Osteoblast (primary cell): ENCODE data around the gene NPDC1. TPM values are rescaled to one million over a fixed set of nuclear protein-coding genes. Genes with fewer than 3 reads are reported as not detected.
A peak's percentile ranks its signal among the peaks of the same experiment; 100 is the strongest.

ENCODE experiments used
- DNase-seq: peaks from one replicate; pipeline ENCODE4 v3.0.0; 2011; ENCODE audit warnings: low spot score, mixed read lengths; ENCODE audit not compliant: insufficient read length; ENCODE audit errors: missing footprints
- H2AFZ ChIP-seq: 2 replicates; pipeline ENCODE4 v1.6.0; 2011; ENCODE audit warnings: mild to moderate bottlenecking, low read length
- H3K27ac ChIP-seq: 2 replicates; pipeline ENCODE4 v1.5.1; 2011; ENCODE audit warnings: mild to moderate bottlenecking, low read depth, low read length, moderate library complexity
- H3K27me3 ChIP-seq: 2 replicates; pipeline ENCODE4 v1.6.0; 2012; ENCODE audit warnings: mild to moderate bottlenecking, control low read depth, inconsistent platforms, low read length, moderate library complexity; ENCODE audit not compliant: insufficient read depth
- H3K36me3 ChIP-seq: 2 replicates; pipeline ENCODE4 v1.5.1; 2011; ENCODE audit warnings: mild to moderate bottlenecking, low read length, control low read depth, moderate library complexity; ENCODE audit not compliant: insufficient read depth
- H3K4me1 ChIP-seq: 2 replicates; pipeline ENCODE4 v1.5.1; 2011; ENCODE audit warnings: mild to moderate bottlenecking, low read length, control low read depth, moderate library complexity; ENCODE audit not compliant: insufficient read depth
- H3K4me2 ChIP-seq: 2 replicates; pipeline ENCODE4 v1.6.0; 2011; ENCODE audit warnings: mild to moderate bottlenecking, low read length; ENCODE audit not compliant: insufficient read depth
- H3K4me3 ChIP-seq: fragments of 200-600 bp; sonication (generic); 3 replicates; pipeline ENCODE4 v1.5.1; 2012; ENCODE audit warnings: mild to moderate bottlenecking, low read length, inconsistent platforms; ENCODE audit not compliant: insufficient read depth
- H3K79me2 ChIP-seq: 2 replicates; pipeline ENCODE4 v1.6.0; 2012; ENCODE audit warnings: mild to moderate bottlenecking, low read length, control low read depth, inconsistent platforms; ENCODE audit not compliant: insufficient read depth
- H3K9me3 ChIP-seq: 2 replicates; pipeline ENCODE4 v1.5.1; 2011; ENCODE audit warnings: low read depth, low read length, control low read depth
- H4K20me1 ChIP-seq: 2 replicates; pipeline ENCODE4 v1.6.0; 2012; ENCODE audit warnings: mild to moderate bottlenecking, low read length, control low read depth; ENCODE audit not compliant: insufficient read depth
- CTCF ChIP-seq: IDR thresholded peaks from 2 replicates; pipeline ENCODE4 v1.5.1; 2011; ENCODE audit warnings: mild to moderate bottlenecking, low read depth, low read length, moderate library complexity; ENCODE audit errors: extremely low read depth
- total RNA-seq: library from RNA; depleted of rRNA; stranded (reverse); fragments of >200 nt; gene quantifications from 2 replicates; pipeline ENCODE4 v1.2.3, GENCODE V29; 2012

Gene NPDC1, protein sequence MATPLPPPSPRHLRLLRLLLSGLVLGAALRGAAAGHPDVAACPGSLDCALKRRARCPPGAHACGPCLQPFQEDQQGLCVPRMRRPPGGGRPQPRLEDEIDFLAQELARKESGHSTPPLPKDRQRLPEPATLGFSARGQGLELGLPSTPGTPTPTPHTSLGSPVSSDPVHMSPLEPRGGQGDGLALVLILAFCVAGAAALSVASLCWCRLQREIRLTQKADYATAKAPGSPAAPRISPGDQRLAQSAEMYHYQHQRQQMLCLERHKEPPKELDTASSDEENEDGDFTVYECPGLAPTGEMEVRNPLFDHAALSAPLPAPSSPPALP
- total RNA-seq = 10.0 and 10.1 TPM in 2 replicates

GRCh38 chr9:137046088-137046787 lies at the start of gene NPDC1:
TSS of gene NPDC1 (minus strand) at chr9:137046177. CDS start at chr9:137045989, 188 bp downstream.
- H3K27me3 ChIP-seq = peaks cover 31% of the 10 kb centered on the region

DNA sequence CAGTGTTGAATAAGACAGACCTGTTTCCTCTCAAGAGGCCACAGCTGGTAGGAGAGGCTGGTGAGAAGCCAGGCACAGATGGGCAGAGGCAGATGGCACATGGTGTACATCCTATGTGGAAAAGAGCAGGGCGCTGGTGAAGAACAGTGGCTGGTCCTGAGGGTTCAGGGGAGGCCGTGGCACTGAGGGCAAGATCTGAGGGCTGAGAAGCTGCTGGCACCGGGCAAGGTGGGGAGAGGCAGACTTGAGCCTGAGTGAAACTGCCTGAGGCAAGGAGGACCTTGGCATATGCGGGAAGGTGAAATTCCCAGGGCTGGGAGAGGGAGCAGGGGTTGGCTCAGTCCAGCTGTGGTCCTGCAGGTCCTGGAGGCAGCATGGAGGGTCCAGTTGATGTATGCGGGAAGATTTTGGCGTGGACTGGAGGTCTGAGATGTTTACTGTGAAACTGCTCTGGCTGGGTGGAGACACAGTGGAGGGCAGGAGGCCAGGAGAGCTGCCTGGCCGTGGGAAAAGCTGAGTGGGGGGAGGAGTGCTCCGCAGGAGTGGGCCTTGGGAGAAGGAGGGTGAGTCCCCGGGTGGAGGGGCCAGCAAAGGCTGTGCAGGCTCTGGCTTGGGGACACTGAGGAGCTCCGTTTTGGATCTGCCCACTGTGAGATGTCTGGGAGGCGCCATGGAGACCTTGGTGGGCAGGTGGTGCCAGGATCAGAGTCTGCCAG lies 43.4 kb upstream of the NPDC1 start:
- Histone ChIP-seq H3K4me3 (no peak overlapping the region), H3K4me2 (no peak overlapping the region), H3K79me2 (peaks cover 26% of the 10 kb centered on the region), H3K27me3 (no peaks in the 10 kb centered on the region), H4K20me1 (peaks cover 5% of the 10 kb centered on the region), H3K36me3 (peaks cover 23% of the 10 kb centered on the region), H3K27ac (no peak overlapping the region), H3K9me3 (no peaks in the 10 kb centered on the region), H2AFZ (no peak overlapping the region), H3K4me1 (peaks cover 25% of the 10 kb centered on the region)
- TF ChIP-seq CTCF = no peak
- peak; percentile 21 for DNase-seq

More at GRCh38 chr9:137046088-137046787, at the start of gene NPDC1:
- DNase-seq = peak; percentile 100
- Histone ChIP-seq H3K4me2 (peak within 1 kb of the TSS; percentile 93), H3K36me3 (no peaks in the 10 kb centered on the region), H3K9me3 (no peaks in the 10 kb centered on the region), H3K4me3 (peak within 1 kb of the TSS; percentile 83), H3K4me1 (peaks cover 15% of the 10 kb centered on the region), H3K79me2 (peaks cover 30% of the 10 kb centered on the region), H3K27ac (no peak within 1 kb of the TSS), H4K20me1 (peaks cover 36% of the 10 kb centered on the region), H2AFZ (peak within 1 kb of the TSS; percentile 89)
- peak; percentile 75 for TF ChIP-seq CTCF

- Histone ChIP-seq H3K27me3 (no peaks in the 10 kb centered on the region), H3K4me1 (peaks cover 36% of the 10 kb centered on the region), H3K9me3 (no peaks in the 10 kb centered on the region), H4K20me1 (peaks cover 5% of the 10 kb centered on the region), H3K36me3 (peaks cover 23% of the 10 kb centered on the region), H2AFZ (no peak overlapping the region), H3K4me2 (peak overlapping the region; percentile 98), H3K79me2 (peaks cover 26% of the 10 kb centered on the region), H3K4me3 (no peak overlapping the region), H3K27ac (no peak overlapping the region)
- DNase-seq = peak; percentile 65
- no peak for TF ChIP-seq CTCF
Measured at GRCh38 chr9:137088121-137088520, 42.1 kb upstream of the NPDC1 start.
